Hepatocyte (in vitro differentiated cells): ENCODE results near the gene GPR132.

Experiments used
- CTCF ChIP-seq: fragments of 200-600 bp; sonication (generic); IDR thresholded peaks from 2 replicates; pipeline ENCODE4 v1.5.1; 2016; ENCODE audit warnings: antibody characterized with exemption, mild to moderate bottlenecking; ENCODE audit not compliant: poor library complexity
- EZH2 ChIP-seq: fragments of 200-600 bp; sonication (generic); IDR thresholded peaks from 2 replicates; pipeline ENCODE4 v1.6.1; 2016; ENCODE audit warnings: antibody characterized with exemption, mild to moderate bottlenecking, borderline replicate concordance

GRCh38 chr14:105086833-105087307 lies 21.6 kb upstream of the GPR132 start:
- peak; percentile 80 for TF ChIP-seq CTCF
- no peak for TF ChIP-seq EZH2
